Neural progenitor cell (in vitro differentiated cells): ENCODE results near the gene UVSSA. TPM values are rescaled to one million over a fixed set of nuclear protein-coding genes. Genes with fewer than 3 reads are reported as not detected.

ENCODE experiments used
- DNase-seq: peaks from one replicate; pipeline ENCODE4 v3.0.0-alpha.2; 2016; ENCODE audit warnings: low spot score
- H2AFZ ChIP-seq: fragments of 200-600 bp; sonication (generic); replicated peaks from 2 replicates; pipeline ENCODE4 v1.6.1; 2016; ENCODE audit warnings: antibody characterized with exemption
- H3F3A ChIP-seq: fragments of 200-600 bp; sonication (generic); 2 replicates; pipeline ENCODE4 v1.6.1; 2016; ENCODE audit warnings: antibody characterized with exemption, low read depth
- H3K27ac ChIP-seq: fragments of 200-600 bp; sonication (generic); 2 replicates; pipeline ENCODE4 v1.5.1; 2016; ENCODE audit warnings: mild to moderate bottlenecking
- H3K27me3 ChIP-seq: fragments of 200-600 bp; sonication (generic); 2 replicates; pipeline ENCODE4 v1.6.1; 2016; ENCODE audit warnings: mild to moderate bottlenecking, moderate library complexity
- H3K36me3 ChIP-seq: fragments of 200-600 bp; sonication (generic); 2 replicates; pipeline ENCODE4 v1.5.1; 2016
- H3K4me1 ChIP-seq: fragments of 200-600 bp; sonication (generic); 2 replicates; pipeline ENCODE4 v1.6.1; 2016; ENCODE audit warnings: mixed run types
- H3K4me2 ChIP-seq: fragments of 200-600 bp; sonication (generic); 2 replicates; pipeline ENCODE4 v1.6.1; 2016
- H3K4me3 ChIP-seq: fragments of 200-600 bp; sonication (generic); 2 replicates; pipeline ENCODE4 v1.5.1; 2016
- H3K79me2 ChIP-seq: fragments of 200-600 bp; sonication (generic); 2 replicates; pipeline ENCODE4 v1.6.1; 2016; ENCODE audit warnings: low read depth
- H3K9ac ChIP-seq: fragments of 200-600 bp; sonication (generic); 2 replicates; pipeline ENCODE4 v1.6.1; 2016
- H3K9me3 ChIP-seq: fragments of 200-600 bp; sonication (generic); 2 replicates; pipeline ENCODE4 v1.5.1; 2016; ENCODE audit warnings: low read depth
- H4K20me1 ChIP-seq: fragments of 200-600 bp; sonication (generic); 2 replicates; pipeline ENCODE4 v1.6.1; 2016; ENCODE audit warnings: low read depth
- H3K27ac Mint-ChIP-seq: 3 replicates; pipeline ENCODE4 v1.8.0; 2021; ENCODE audit warnings: mixed read lengths
- H3K27me3 Mint-ChIP-seq: 2 replicates; pipeline ENCODE4 v1.8.0; 2022; ENCODE audit warnings: low read depth, mild to moderate bottlenecking, inconsistent platforms, moderate library complexity, mixed read lengths; ENCODE audit not compliant: insufficient read depth
- H3K36me3 Mint-ChIP-seq: 3 replicates; pipeline ENCODE4 v1.8.0; 2021; ENCODE audit warnings: mixed read lengths
- H3K4me1 Mint-ChIP-seq: 3 replicates; pipeline ENCODE4 v1.8.0; 2021; ENCODE audit warnings: mixed read lengths
- H3K4me3 Mint-ChIP-seq: 3 replicates; pipeline ENCODE4 v1.8.0; 2021; ENCODE audit warnings: mild to moderate bottlenecking, moderate library complexity, mixed read lengths
- H3K9me3 Mint-ChIP-seq: 3 replicates; pipeline ENCODE4 v1.8.0; 2020; ENCODE audit warnings: mixed read lengths
- EZH2 ChIP-seq: fragments of 200-600 bp; sonication (generic); IDR thresholded peaks from 2 replicates; pipeline ENCODE4 v1.6.1; 2017; ENCODE audit warnings: antibody characterized with exemption, mild to moderate bottlenecking, moderate library complexity
- EZH2phosphoT487 ChIP-seq: fragments of 200-600 bp; sonication (generic); IDR thresholded peaks from 2 replicates; pipeline ENCODE4 v1.6.1; 2017; ENCODE audit warnings: antibody characterized with exemption
- total RNA-seq: library from RNA; depleted of rRNA; stranded (reverse); fragments of >200 nt; gene quantifications from 2 replicates; pipeline ENCODE4 v1.2.3, GENCODE V29; 2015; ENCODE audit warnings: low replicate concordance
- TF ChIP-seq, protein P1 (sequence below): fragments of 200-600 bp; sonication (generic); IDR thresholded peaks from 2 replicates; pipeline ENCODE4 v1.5.1; 2017; ENCODE audit warnings: antibody characterized with exemption, mild to moderate bottlenecking

The UVSSA gene
- total RNA-seq, 1 donor from 2014 or later = 10.9 TPM

DNA sequence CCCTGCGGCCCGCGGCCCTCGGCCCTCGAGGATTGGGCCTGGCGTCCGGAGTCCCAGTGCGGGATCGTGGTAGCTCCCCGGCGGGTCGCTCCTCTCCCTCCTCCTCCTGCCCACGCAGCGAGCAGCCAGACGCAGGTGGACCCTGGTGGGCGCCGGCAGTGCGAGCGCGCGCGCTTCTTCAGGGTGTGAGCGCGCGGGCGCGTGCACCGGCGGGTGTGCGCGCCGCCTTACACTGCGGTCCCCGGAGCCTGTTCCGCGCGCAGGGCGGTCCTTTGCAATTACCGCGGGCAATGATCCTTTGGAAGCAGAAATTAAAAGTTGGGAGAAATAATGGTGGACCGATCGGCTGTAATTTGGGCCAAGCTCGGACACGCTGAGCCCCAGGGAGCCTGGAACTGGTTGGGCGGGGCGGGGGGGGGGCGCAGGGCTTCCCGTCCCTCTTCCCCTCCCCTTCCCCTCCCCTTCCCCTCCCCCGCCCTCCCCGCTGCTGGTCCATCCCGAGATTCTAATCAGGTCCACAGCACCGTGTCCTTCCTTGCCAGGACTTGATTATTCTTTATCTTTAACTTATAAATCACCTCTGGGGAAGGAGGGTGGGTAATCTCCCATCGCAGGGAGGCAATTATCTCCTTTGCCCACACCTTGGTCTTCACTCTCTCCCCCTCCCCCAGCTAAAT lies 60.8 kb downstream of the UVSSA start:
- peaks cover 1% of the 10 kb centered on the region for H3K36me3 Mint-ChIP-seq
- peaks cover 2% of the 10 kb centered on the region for H3K9me3 Mint-ChIP-seq
- H3F3A ChIP-seq = no peaks in the 10 kb centered on the region
- peaks cover 100% of the 10 kb centered on the region for H3K27me3 ChIP-seq
- H3K4me1 ChIP-seq = no peaks in the 10 kb centered on the region
- H3K27ac ChIP-seq = no peak overlapping the region
- no peak overlapping the region for H2AFZ ChIP-seq
- no peak overlapping the region for H3K27ac Mint-ChIP-seq
- H3K36me3 ChIP-seq = no peaks in the 10 kb centered on the region
- no peak for DNase-seq
- H3K79me2 ChIP-seq = no peaks in the 10 kb centered on the region
- H4K20me1 ChIP-seq = peaks cover 52% of the 10 kb centered on the region
- H3K4me3 Mint-ChIP-seq = no peak overlapping the region
- H3K9me3 ChIP-seq = no peaks in the 10 kb centered on the region
- no peak overlapping the region for H3K4me3 ChIP-seq
- H3K4me1 Mint-ChIP-seq = peaks cover 4% of the 10 kb centered on the region
- TF ChIP-seq EZH2phosphoT487 (peak; percentile 10), EZH2 (peak; percentile 70)
- TF ChIP-seq, protein P1, sequence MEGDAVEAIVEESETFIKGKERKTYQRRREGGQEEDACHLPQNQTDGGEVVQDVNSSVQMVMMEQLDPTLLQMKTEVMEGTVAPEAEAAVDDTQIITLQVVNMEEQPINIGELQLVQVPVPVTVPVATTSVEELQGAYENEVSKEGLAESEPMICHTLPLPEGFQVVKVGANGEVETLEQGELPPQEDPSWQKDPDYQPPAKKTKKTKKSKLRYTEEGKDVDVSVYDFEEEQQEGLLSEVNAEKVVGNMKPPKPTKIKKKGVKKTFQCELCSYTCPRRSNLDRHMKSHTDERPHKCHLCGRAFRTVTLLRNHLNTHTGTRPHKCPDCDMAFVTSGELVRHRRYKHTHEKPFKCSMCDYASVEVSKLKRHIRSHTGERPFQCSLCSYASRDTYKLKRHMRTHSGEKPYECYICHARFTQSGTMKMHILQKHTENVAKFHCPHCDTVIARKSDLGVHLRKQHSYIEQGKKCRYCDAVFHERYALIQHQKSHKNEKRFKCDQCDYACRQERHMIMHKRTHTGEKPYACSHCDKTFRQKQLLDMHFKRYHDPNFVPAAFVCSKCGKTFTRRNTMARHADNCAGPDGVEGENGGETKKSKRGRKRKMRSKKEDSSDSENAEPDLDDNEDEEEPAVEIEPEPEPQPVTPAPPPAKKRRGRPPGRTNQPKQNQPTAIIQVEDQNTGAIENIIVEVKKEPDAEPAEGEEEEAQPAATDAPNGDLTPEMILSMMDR = no peak
- no peak overlapping the region for H3K9ac ChIP-seq
- no peak overlapping the region for H3K4me2 ChIP-seq
- peaks cover 60% of the 10 kb centered on the region for H3K27me3 Mint-ChIP-seq

DNA sequence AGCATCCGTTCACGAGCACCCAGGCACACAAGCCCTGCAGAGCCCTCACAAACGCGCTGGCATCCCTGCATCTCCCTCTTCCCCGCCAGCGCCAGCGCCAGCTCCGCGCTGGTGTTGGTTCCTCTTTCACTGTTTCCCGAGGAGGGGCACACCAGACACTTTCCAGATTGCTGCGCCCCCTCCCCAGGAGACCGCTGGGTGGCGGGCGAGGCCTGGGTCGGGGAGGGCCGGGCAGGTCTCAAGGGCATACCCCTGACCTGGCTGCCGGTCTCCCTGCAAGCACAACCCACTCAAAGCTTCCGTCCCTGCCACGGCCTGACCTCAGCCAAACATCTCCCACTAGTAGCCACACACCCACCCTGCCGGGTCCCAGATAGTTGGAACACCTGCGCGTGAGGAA lies 61.4 kb downstream of the UVSSA start:
- H3K4me2 ChIP-seq = no peak overlapping the region
- no peaks in the 10 kb centered on the region for H3K9me3 ChIP-seq
- peaks cover 100% of the 10 kb centered on the region for H3K27me3 ChIP-seq
- H4K20me1 ChIP-seq = peaks cover 52% of the 10 kb centered on the region
- Mint-ChIP-seq H3K4me3 (no peak overlapping the region), H3K4me1 (peaks cover 4% of the 10 kb centered on the region), H3K36me3 (peaks cover 1% of the 10 kb centered on the region), H3K27me3 (peaks cover 66% of the 10 kb centered on the region), H3K9me3 (peaks cover 4% of the 10 kb centered on the region), H3K27ac (no peak overlapping the region)
- H3K79me2 ChIP-seq = no peaks in the 10 kb centered on the region
- H3K4me1 ChIP-seq = no peaks in the 10 kb centered on the region
- H3K27ac ChIP-seq = no peak overlapping the region
- H3F3A ChIP-seq = no peaks in the 10 kb centered on the region
- TF ChIP-seq, protein P1 = peak; percentile 19
- TF ChIP-seq EZH2 (no peak), EZH2phosphoT487 (no peak)
- H3K4me3 ChIP-seq = no peak overlapping the region
- no peak overlapping the region for H3K9ac ChIP-seq
- DNase-seq = no peak
- no peaks in the 10 kb centered on the region for H3K36me3 ChIP-seq
- no peak overlapping the region for H2AFZ ChIP-seq

DNA sequence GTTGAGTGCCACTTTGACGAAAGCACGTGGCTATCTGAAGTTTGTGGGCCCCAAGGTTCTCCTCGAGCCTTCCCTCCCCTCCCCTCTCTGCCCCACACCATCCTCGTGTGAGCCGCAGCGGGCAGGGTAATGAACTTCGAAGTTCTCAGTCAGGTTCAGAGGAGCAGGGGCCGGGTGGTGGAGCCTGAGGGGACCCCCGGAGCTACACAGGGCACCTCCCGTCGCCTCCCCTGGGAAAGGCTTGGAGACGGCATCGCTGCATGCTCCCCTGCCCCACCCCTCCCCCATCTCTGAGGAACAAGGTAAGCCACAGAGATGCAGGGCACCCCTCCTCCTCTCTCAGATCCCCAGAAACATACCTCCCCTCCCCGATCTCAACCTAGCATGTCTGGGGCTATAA lies 62.1 kb downstream of the UVSSA start:
- H4K20me1 ChIP-seq = peaks cover 57% of the 10 kb centered on the region
- H2AFZ ChIP-seq = no peak overlapping the region
- no peaks in the 10 kb centered on the region for H3K79me2 ChIP-seq
- DNase-seq = no peak
- no peak overlapping the region for H3K4me2 ChIP-seq
- H3K9ac ChIP-seq = no peak overlapping the region
- Mint-ChIP-seq H3K4me1 (peaks cover 4% of the 10 kb centered on the region), H3K4me3 (no peak overlapping the region), H3K9me3 (peaks cover 4% of the 10 kb centered on the region), H3K36me3 (peaks cover 1% of the 10 kb centered on the region), H3K27ac (no peak overlapping the region), H3K27me3 (peaks cover 65% of the 10 kb centered on the region)
- TF ChIP-seq, protein P1 = no peak
- TF ChIP-seq EZH2 = no peak
- TF ChIP-seq EZH2phosphoT487 = no peak
- H3K27me3 ChIP-seq = peaks cover 100% of the 10 kb centered on the region
- no peaks in the 10 kb centered on the region for H3K9me3 ChIP-seq
- no peak overlapping the region for H3K27ac ChIP-seq
- H3K4me1 ChIP-seq = no peaks in the 10 kb centered on the region
- H3K36me3 ChIP-seq = no peaks in the 10 kb centered on the region
- H3K4me3 ChIP-seq = no peak overlapping the region
- H3F3A ChIP-seq = no peaks in the 10 kb centered on the region
